ENCODE data around the gene C1QTNF7.

C1QTNF7 gene

GRCh38 chr4:15455290-15455689 lies 27.5 kb downstream of the C1QTNF7 start:
- no peak for DNase-seq (ENCODE audit: low read depth in 1 of 2, low spot score in 1 of 2)

GRCh38 chr4:15457406-15458201 lies 29.8 kb downstream of the C1QTNF7 start:
- DNase-seq (ENCODE audit: low read depth in 1 of 2, low spot score in 1 of 2) = no peak

- DNase-seq (ENCODE audit: low read depth in 1 of 2, low spot score in 1 of 2) = no peak
Observed at GRCh38 chr4:15458616-15459015, 30.8 kb downstream of the C1QTNF7 start.

- DNase-seq (ENCODE audit: low read depth in 1 of 2, low spot score in 1 of 2) = no peak
Observed at GRCh38 chr4:15459706-15460105, 31.9 kb downstream of the C1QTNF7 start.

- DNase-seq (ENCODE audit: low read depth in 1 of 2, low spot score in 1 of 2) = no peak
Observed at GRCh38 chr4:15466596-15466995, 38.8 kb downstream of the C1QTNF7 start.

GRCh38 chr4:15469402-15470127 lies 41.7 kb downstream of the C1QTNF7 start, which contains the start of gene CC2D2A:
TSS of gene CC2D2A (plus strand) at chr4:15469882. CDS start at chr4:15475933, 6,051 bp downstream.
- no peak for DNase-seq (ENCODE audit: low read depth in 1 of 2, low spot score in 1 of 2)

GRCh38 chr4:15470128-15470475 lies 42.3 kb downstream of the C1QTNF7 start:
- DNase-seq (ENCODE audit: low read depth in 1 of 2, low spot score in 1 of 2) = no peak

- DNase-seq (ENCODE audit: low read depth in 1 of 2, low spot score in 1 of 2) = no peak
Observed at GRCh38 chr4:15476396-15476795, 48.6 kb downstream of the C1QTNF7 start.

GRCh38 chr4:15478724-15479088 lies 50.9 kb downstream of the C1QTNF7 start:
- DNase-seq (ENCODE audit: low read depth in 1 of 2, low spot score in 1 of 2) = no peak

- DNase-seq (ENCODE audit: low read depth in 1 of 2, low spot score in 1 of 2) = no peak
Observed at GRCh38 chr4:15479089-15479912, 51.5 kb downstream of the C1QTNF7 start.

- no peak for DNase-seq (ENCODE audit: low read depth in 1 of 2, low spot score in 1 of 2)
Observed at GRCh38 chr4:15479913-15480185, 52.0 kb downstream of the C1QTNF7 start.

- DNase-seq (ENCODE audit: low read depth in 1 of 2, low spot score in 1 of 2) = no peak
Observed at GRCh38 chr4:15481961-15482745, 54.3 kb downstream of the C1QTNF7 start.

- no peak for DNase-seq (ENCODE audit: low read depth in 1 of 2, low spot score in 1 of 2)
Observed at GRCh38 chr4:15482842-15483241, 55.0 kb downstream of the C1QTNF7 start.

GRCh38 chr4:15488136-15488535 lies 60.3 kb downstream of the C1QTNF7 start:
- no peak for DNase-seq (ENCODE audit: low read depth in 1 of 2, low spot score in 1 of 2)

- DNase-seq (ENCODE audit: low read depth in 1 of 2, low spot score in 1 of 2) = no peak
Observed at GRCh38 chr4:15488658-15489470, 61.0 kb downstream of the C1QTNF7 start.

- no peak for DNase-seq (ENCODE audit: low read depth in 1 of 2, low spot score in 1 of 2)
Observed at GRCh38 chr4:15489551-15489950, 61.7 kb downstream of the C1QTNF7 start.

GRCh38 chr4:15493411-15493810 lies 65.6 kb downstream of the C1QTNF7 start:
- no peak for DNase-seq (ENCODE audit: low read depth in 1 of 2, low spot score in 1 of 2)

- DNase-seq (ENCODE audit: low read depth in 1 of 2, low spot score in 1 of 2) = no peak
Observed at GRCh38 chr4:15495621-15496020, 67.8 kb downstream of the C1QTNF7 start.
